Measurements from ENCODE around the gene GRK5. TPM values are rescaled to one million over a fixed set of nuclear protein-coding genes. Genes with fewer than 3 reads are reported as not detected.

Gene GRK5
- total and polyA plus RNA-seq, 8 donors, result 34.6 to 60.8 (median 54.5) TPM

DNA sequence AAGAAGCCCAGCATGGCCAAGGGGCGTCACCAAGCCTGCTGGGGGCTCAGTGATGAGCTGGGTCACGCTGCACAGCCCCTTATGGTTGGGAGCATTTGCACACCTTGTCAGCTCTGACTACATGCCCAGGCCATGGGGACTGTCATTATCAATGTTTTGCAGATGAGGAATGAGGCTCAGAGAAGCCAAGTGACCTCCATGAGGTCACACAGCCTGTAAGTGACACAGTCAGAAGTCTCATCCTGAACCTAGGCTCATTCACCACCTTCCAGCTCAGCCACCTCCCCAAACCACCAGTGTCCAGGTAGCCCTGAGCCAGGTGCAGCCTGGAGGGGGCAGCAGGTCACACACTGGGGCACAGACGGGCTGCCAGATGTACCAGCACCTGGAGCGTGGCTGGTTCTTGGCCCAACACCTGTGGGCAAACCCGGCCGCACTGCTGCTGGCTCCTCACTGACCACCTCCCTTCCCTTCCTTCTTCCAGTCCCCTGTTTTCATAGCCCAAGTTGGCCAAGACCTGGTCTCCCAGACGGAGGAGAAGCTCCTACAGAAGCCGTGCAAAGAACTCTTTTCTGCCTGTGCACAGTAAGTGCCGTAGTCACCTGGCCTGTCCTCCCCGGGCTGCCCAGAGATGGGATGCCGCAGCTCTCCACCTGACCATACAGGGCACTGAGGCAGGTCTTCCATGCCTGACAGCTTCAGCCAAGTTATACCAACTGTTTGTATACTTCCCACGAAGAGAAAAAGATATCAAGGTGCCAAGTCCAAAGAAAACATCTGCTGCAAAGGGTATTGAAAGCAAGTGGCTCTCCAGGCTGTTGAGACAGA, 215.5 kb downstream of the GRK5 start:
- Histone ChIP-seq H3K36me3 (peaks cover 0 to 19% of the 10 kb centered on the region in 2 donors), H3K4me1 (no peaks in the 10 kb centered on the region), H3K27me3 (no peaks in the 10 kb centered on the region), H3K4me3 (no peak overlapping the region), H3K9me3 (no peaks in the 10 kb centered on the region), H3K27ac (no peak overlapping the region)
- DNase-seq (peak in 1 of 4 donors; percentile 62), ATAC-seq (peak; percentile 40)
- intact Hi-C loops (cut with DNase I), result no loop called here
- TF ChIP-seq, protein P1, sequence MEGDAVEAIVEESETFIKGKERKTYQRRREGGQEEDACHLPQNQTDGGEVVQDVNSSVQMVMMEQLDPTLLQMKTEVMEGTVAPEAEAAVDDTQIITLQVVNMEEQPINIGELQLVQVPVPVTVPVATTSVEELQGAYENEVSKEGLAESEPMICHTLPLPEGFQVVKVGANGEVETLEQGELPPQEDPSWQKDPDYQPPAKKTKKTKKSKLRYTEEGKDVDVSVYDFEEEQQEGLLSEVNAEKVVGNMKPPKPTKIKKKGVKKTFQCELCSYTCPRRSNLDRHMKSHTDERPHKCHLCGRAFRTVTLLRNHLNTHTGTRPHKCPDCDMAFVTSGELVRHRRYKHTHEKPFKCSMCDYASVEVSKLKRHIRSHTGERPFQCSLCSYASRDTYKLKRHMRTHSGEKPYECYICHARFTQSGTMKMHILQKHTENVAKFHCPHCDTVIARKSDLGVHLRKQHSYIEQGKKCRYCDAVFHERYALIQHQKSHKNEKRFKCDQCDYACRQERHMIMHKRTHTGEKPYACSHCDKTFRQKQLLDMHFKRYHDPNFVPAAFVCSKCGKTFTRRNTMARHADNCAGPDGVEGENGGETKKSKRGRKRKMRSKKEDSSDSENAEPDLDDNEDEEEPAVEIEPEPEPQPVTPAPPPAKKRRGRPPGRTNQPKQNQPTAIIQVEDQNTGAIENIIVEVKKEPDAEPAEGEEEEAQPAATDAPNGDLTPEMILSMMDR (IDR thresholded peaks at IDR 0.05), result no peak

DNA sequence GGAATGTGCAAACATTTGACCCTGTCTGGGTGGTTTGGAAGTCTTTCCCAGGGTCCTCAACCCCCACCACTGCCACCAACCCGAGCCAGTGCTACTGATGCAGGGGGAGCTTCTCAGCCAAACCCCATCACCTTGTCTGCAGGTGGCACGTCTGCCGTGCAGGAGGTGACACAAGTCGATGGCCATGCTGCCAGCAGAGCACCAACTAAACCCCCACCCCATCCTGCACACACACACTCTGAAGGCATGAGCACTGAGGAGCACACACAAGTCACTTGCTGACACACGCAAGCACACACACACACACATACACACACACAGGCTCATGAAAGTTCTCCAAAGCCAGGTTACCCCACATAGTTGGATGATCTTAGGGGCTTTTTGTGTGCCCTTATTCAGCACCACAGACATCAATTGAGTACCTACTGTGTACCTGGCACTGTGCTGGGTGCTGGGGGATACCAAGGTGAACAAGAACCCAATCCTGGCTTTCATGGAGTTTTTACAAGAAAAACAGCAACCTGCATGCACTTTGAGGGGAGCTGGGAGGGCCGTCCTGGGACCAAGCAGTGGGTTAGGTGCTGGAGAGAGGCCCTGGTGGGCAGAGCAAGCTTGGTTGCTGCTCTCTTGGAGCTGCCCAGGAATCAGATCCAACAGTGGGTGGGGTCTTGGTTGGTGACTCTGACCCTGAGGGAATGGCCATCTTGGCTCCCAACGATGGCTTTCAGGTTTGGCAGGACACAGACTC, 216.3 kb downstream of the GRK5 start:
- peaks cover 0 to 27% of the 10 kb centered on the region in 2 donors for H3K36me3 ChIP-seq
- ATAC-seq, result peak; percentile 38
- no peaks in the 10 kb centered on the region for H3K9me3 ChIP-seq
- H3K4me1 ChIP-seq, result no peaks in the 10 kb centered on the region
- TF ChIP-seq, protein P1 (IDR thresholded peaks at IDR 0.05), result no peak
- no peaks in the 10 kb centered on the region for H3K27me3 ChIP-seq
- intact Hi-C loops (cut with DNase I), result no loop called here
- H3K4me3 ChIP-seq, result no peak overlapping the region
- peak in 1 of 4 donors; percentile 44 for DNase-seq
- H3K27ac ChIP-seq, result no peak overlapping the region

DNA sequence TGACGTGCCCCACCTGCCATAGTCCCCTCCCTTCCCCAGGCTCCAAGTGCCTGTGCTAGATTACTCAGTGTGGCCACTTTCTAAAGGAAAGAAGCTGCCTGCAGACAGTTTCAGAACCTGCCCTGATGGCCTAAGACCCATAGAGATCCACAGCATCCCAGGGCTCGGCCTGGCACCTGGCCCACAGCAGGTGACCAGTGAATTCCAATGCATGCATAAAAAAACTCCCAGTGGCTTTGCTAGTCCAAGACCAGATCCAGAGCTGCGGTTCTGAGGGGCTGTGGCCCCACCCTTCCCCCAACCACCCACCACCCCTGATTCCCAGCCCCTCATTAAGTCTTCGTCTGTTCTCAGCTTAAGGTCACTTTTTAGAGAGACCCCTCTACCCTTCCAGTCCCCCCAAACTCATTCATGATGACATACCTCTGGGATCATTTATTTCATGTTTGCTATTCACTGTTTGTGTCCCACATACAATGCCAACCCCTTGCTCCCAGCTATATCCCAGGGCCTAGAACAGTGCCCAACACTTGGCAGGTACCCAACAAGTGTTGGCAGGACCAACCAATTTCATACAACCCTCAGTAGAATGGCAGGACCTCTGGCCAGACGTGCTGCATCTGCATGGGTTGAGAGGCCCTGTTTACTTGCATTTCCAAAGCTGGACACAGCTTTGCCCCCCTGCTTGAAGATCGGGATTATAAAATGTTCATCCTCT, 217.0 kb downstream of the GRK5 start:
- peak in 1 of 4 donors; percentile 23 for DNase-seq
- no peaks in the 10 kb centered on the region for H3K4me1 ChIP-seq
- TF ChIP-seq, protein P1 (IDR thresholded peaks at IDR 0.05), result no peak
- no peak overlapping the region for H3K27ac ChIP-seq
- no peaks in the 10 kb centered on the region for H3K27me3 ChIP-seq
- ATAC-seq, result peak; percentile 26
- intact Hi-C loops (cut with DNase I), result no loop called here
- peaks cover 0 to 34% of the 10 kb centered on the region in 2 donors for H3K36me3 ChIP-seq
- no peak overlapping the region for H3K4me3 ChIP-seq
- H3K9me3 ChIP-seq, result no peaks in the 10 kb centered on the region

DNA sequence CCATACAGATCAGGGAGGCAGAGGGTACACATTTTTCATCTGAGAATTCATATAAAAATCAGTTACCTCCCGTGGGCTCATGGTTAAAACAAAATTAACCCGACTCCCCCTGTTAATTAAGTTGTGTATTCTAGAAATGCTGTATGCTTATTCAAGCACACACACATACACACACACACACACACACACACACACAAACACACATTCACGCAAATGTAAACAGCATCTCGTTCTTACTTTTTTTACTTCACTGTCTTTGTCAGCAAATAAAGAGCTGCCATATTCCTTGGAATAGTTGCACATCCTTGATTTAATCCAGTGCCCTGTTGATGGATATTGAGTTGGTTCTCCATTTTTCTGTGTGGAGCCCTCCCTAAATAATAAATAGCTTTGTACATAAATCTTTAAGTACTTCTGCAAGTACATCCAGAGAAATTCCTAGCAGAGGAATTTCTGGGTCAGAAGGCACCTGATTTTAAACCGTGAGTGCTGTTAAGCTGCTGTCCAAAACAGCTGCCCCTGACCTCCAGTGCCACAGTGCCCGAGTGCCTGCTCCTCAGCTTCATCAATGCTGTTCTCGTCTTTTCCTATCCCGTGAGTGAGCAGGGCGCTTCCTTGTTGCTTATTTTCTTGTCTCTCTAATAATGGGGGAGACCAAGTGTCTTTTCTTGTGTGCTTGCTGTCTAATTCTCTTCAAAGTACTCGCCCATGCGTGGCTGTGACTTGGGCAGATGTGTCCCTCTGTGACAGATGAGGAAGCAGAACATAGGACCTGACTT, 217.9 kb downstream of the GRK5 start:
- Histone ChIP-seq H3K27ac (no peak overlapping the region), H3K9me3 (no peaks in the 10 kb centered on the region), H3K36me3 (peaks cover 0 to 34% of the 10 kb centered on the region in 2 donors), H3K4me3 (no peak overlapping the region), H3K27me3 (no peaks in the 10 kb centered on the region), H3K4me1 (no peaks in the 10 kb centered on the region)
- ATAC-seq, result no peak
- DNase-seq, result peak in 1 of 4 donors; percentile 5
- intact Hi-C loops (cut with DNase I), result no loop called here
- TF ChIP-seq, protein P1 (IDR thresholded peaks at IDR 0.05), result no peak

Measured in left lung (tissue), 10 donors.